ENCODE measurements around the gene MAGEC3.

DNA sequence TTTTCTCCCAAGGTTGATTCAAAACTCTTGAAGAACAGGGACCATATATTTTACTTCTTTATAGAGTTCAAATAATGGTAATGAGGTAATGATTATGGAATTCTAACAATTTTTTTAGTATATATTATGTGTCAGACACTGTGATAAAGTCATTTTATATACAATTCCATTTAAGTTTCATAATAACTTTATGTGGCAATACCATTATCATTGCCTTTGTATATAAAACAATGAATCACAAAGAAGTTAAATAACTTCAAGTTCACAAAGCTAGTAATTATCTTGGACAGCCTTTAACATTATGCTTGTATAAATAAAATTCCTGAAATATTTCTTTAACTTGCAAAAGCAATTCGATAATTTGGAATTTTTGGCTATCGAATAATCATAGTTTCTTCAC is 86.2 kb downstream of the MAGEC3 start:
- TF ChIP-seq EZH2 (IDR thresholded peaks at IDR 0.05; ENCODE audit: insufficient read depth, poor library complexity, severe bottlenecking), result no peak
- TF ChIP-seq EZH2phosphoT487 (IDR thresholded peaks at IDR 0.05; ENCODE audit: insufficient read depth, low read depth), result no peak

All from GM23248 (cell line).